Measurements from ENCODE around the gene SMIM1.

SMIM1 gene

DNA sequence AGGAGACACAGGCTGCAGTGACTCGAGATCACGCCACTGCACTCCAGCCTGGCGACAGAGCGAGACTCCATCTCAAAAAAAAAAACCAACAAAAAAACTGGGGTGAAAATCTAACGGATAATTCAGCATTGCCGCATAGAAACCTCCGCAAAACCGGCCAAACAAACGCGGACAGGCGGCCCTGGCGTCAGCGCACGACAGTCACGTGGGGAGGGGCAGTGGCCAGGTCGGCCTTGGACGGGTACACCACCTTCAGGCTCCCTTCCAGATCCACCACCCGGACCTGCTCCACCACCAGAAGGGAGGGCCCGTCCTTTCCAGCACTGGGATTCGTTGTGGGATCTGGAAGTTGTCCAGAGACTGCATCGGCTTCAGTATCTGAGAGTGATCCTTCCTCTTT, 8.4 kb downstream of the SMIM1 start:
- Histone ChIP-seq H3K4me1 (peaks cover 5% of the 10 kb centered on the region; the same call in 1 of the 2 replicates), H3K4me3 (ENCODE audit: low read depth, low read length) (no peak overlapping the region), H3K27me3 (no peaks in the 10 kb centered on the region), H3K9me3 (no peaks in the 10 kb centered on the region), H3K36me3 (peaks cover 3% of the 10 kb centered on the region; the same call in 1 of the 2 replicates)
- TF ChIP-seq, protein P1, sequence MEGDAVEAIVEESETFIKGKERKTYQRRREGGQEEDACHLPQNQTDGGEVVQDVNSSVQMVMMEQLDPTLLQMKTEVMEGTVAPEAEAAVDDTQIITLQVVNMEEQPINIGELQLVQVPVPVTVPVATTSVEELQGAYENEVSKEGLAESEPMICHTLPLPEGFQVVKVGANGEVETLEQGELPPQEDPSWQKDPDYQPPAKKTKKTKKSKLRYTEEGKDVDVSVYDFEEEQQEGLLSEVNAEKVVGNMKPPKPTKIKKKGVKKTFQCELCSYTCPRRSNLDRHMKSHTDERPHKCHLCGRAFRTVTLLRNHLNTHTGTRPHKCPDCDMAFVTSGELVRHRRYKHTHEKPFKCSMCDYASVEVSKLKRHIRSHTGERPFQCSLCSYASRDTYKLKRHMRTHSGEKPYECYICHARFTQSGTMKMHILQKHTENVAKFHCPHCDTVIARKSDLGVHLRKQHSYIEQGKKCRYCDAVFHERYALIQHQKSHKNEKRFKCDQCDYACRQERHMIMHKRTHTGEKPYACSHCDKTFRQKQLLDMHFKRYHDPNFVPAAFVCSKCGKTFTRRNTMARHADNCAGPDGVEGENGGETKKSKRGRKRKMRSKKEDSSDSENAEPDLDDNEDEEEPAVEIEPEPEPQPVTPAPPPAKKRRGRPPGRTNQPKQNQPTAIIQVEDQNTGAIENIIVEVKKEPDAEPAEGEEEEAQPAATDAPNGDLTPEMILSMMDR (IDR thresholded peaks at IDR 0.05; ENCODE audit: low read depth, low read length) = no peak
- no peak for DNase-seq

GRCh38 chr1:3783651-3784474, 11.3 kb downstream of the SMIM1 start:
- TF ChIP-seq, protein P1 (IDR thresholded peaks at IDR 0.05; ENCODE audit: low read depth, low read length) = no peak
- H3K4me3 ChIP-seq (ENCODE audit: low read depth, low read length) = no peak overlapping the region
- no peaks in the 10 kb centered on the region for H3K9me3 ChIP-seq
- DNase-seq = no peak
- no peaks in the 10 kb centered on the region for H3K4me1 ChIP-seq
- no peaks in the 10 kb centered on the region for H3K27me3 ChIP-seq
- H3K36me3 ChIP-seq = peaks cover 3% of the 10 kb centered on the region

DNA sequence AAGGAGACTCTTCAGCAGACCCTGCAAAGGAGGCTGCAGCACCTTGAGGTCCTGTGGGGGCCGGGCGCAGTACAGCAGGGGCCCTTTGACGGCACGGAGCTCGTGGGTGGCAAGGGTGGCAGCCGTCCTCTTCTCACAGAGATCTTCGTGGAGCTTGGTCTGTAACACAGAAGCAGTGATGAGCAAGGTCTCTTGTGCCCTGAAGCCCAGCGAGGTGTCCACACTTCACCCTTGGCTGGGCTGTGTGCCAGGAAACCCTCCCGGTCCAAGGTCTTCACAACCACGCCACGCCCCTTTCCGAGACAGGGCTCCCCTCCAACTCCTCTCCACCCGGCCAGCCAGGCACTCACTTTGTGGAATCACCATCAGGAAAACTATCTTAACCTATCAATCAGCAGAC, 12.5 kb downstream of the SMIM1 start:
- TF ChIP-seq, protein P1 (IDR thresholded peaks at IDR 0.05; ENCODE audit: low read depth, low read length) = no peak
- Histone ChIP-seq H3K9me3 (no peaks in the 10 kb centered on the region), H3K4me3 (ENCODE audit: low read depth, low read length) (no peak overlapping the region), H3K36me3 (peaks cover 3% of the 10 kb centered on the region), H3K4me1 (no peaks in the 10 kb centered on the region), H3K27me3 (no peaks in the 10 kb centered on the region)
- no peak for DNase-seq

GRCh38 chr1:3785456-3786157, 13.1 kb downstream of the SMIM1 start:
- Histone ChIP-seq H3K4me1 (no peaks in the 10 kb centered on the region), H3K4me3 (ENCODE audit: low read depth, low read length) (no peak overlapping the region), H3K27me3 (no peaks in the 10 kb centered on the region), H3K36me3 (peaks cover 3% of the 10 kb centered on the region), H3K9me3 (no peaks in the 10 kb centered on the region)
- no peak for DNase-seq
- TF ChIP-seq, protein P1 (IDR thresholded peaks at IDR 0.05; ENCODE audit: low read depth, low read length) = peak; percentile 13; the same call in 1 of the 2 replicates

- Histone ChIP-seq H3K36me3 (peaks cover 3% of the 10 kb centered on the region), H3K9me3 (no peaks in the 10 kb centered on the region), H3K4me3 (ENCODE audit: low read depth, low read length) (no peak overlapping the region), H3K4me1 (no peaks in the 10 kb centered on the region), H3K27me3 (no peaks in the 10 kb centered on the region)
- TF ChIP-seq, protein P1 (IDR thresholded peaks at IDR 0.05; ENCODE audit: low read depth, low read length) = no peak
- no peak for DNase-seq
Observed at GRCh38 chr1:3786468-3787348, 14.2 kb downstream of the SMIM1 start.

All from BE2C (cell line).